Endothelial cell (in vitro differentiated cells): Measurements from ENCODE around the gene NRXN3. TPM values are rescaled to one million over a fixed set of nuclear protein-coding genes. Genes with fewer than 3 reads are reported as not detected.

Experiments used
- DNase-seq: peaks from one replicate; pipeline ENCODE4 v3.0.0; 2021; ENCODE audit warnings: low spot score
- H3K27ac Mint-ChIP-seq: one replicate; pipeline ENCODE4 v1.8.0; 2021; ENCODE audit warnings: mixed read lengths, inconsistent platforms; ENCODE audit not compliant: unreplicated experiment
- H3K27me3 Mint-ChIP-seq: one replicate; pipeline ENCODE4 v1.8.0; 2021; ENCODE audit warnings: mild to moderate bottlenecking, moderate library complexity, mixed read lengths, inconsistent platforms; ENCODE audit not compliant: unreplicated experiment
- H3K36me3 Mint-ChIP-seq: one replicate; pipeline ENCODE4 v1.8.0; 2021; ENCODE audit warnings: mild to moderate bottlenecking, low read depth, mixed read lengths, inconsistent platforms; ENCODE audit not compliant: unreplicated experiment
- H3K4me1 Mint-ChIP-seq: one replicate; pipeline ENCODE4 v1.8.0; 2021; ENCODE audit warnings: mild to moderate bottlenecking, mixed read lengths, inconsistent platforms; ENCODE audit not compliant: unreplicated experiment
- H3K4me3 Mint-ChIP-seq: one replicate; pipeline ENCODE4 v1.8.0; 2021; ENCODE audit warnings: mild to moderate bottlenecking, mixed read lengths, inconsistent platforms; ENCODE audit not compliant: unreplicated experiment
- H3K9me3 Mint-ChIP-seq: one replicate; pipeline ENCODE4 v1.8.0; 2021; ENCODE audit warnings: mixed read lengths, inconsistent platforms; ENCODE audit not compliant: unreplicated experiment
- CTCF ChIP-seq: fragments of 200-600 bp; sonication (generic); IDR thresholded peaks from one replicate; pipeline ENCODE4 v1.5.0; 2021; ENCODE audit warnings: antibody characterized with exemption; ENCODE audit not compliant: unreplicated experiment
- total RNA-seq: library from RNA; stranded (reverse); fragmentation: NEBNext Ultra II Directional; extraction: Animal tissue kit (Norgen Biotek cat#: 25700); gene quantifications from one replicate; pipeline ENCODE4 v1.2.1, GENCODE V29; 2021; ENCODE audit not compliant: unreplicated experiment

Gene NRXN3
- total RNA-seq, 1 donor from 2014 or later: 2.3 TPM

DNA sequence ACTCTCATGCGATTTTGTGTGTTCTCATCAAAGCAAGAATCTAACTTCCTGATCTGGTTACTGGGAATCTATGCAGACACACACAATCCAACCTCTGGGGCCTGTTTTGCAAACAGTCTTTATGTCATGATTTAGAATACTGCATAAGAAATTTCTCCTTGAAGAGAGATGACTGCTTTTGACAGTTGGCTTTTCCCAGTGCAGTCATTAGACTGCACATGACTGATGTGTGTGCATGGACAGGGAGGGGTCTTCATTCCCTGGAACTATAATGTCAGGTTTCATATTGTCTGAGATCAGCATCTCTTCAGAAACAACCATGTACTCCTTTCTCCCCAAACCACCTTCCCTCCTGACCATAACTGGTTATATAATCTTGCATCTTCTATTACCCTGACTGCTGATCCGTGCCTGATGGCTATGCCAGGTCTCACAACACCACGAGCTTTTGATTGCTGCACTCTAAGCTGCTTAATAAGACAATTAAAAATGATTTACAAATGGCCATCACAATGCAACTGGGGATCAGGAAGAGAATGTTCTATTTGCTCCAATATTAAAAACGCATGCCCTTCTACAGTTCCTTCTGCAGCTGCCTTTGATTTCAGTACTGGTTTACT, 995.4 kb downstream of the NRXN3 start:
- Mint-ChIP-seq H3K27me3 (peaks cover 2% of the 10 kb centered on the region), H3K9me3 (no peaks in the 10 kb centered on the region), H3K27ac (no peak overlapping the region), H3K4me3 (no peak overlapping the region), H3K36me3 (no peaks in the 10 kb centered on the region), H3K4me1 (peaks cover 7% of the 10 kb centered on the region)
- TF ChIP-seq CTCF: no peak
- no peak for DNase-seq

- no peak for DNase-seq
- Mint-ChIP-seq H3K9me3 (no peaks in the 10 kb centered on the region), H3K4me3 (no peak overlapping the region), H3K27ac (no peak overlapping the region), H3K4me1 (peaks cover 7% of the 10 kb centered on the region), H3K36me3 (no peaks in the 10 kb centered on the region), H3K27me3 (peaks cover 2% of the 10 kb centered on the region)
- no peak for TF ChIP-seq CTCF
These were observed 996.0 kb downstream of the NRXN3 start for GRCh38 chr14:79166171-79166570.

- H3K4me1 Mint-ChIP-seq: peaks cover 11% of the 10 kb centered on the region
- TF ChIP-seq CTCF: no peak
- H3K9me3 Mint-ChIP-seq: no peaks in the 10 kb centered on the region
These were observed 997.8 kb downstream of the NRXN3 start for GRCh38 chr14:79167957-79168356.

DNA sequence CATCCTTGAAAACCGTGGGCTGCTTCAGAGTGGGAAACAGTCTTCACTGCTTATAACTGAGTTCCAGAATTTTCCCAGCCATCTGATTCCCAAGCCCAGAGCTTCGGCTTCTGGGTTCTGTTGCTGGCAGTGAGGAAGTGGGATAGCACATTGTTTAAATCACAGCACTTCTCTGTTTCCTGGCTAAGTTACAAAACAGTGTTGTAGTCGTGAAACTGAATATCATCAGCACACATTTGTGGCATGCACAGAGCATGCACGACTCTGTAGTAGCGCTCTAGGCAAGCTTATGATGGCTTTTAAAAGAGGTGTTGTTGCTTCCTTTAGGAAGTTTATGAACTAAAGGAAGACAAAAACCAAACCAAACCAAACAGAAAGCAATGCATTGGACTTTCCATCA, 1005.5 kb downstream of the NRXN3 start:
- no peaks in the 10 kb centered on the region for H3K9me3 Mint-ChIP-seq
- H3K27ac Mint-ChIP-seq: no peak overlapping the region
- H3K4me1 Mint-ChIP-seq: peaks cover 9% of the 10 kb centered on the region
- TF ChIP-seq CTCF: no peak
- no peaks in the 10 kb centered on the region for H3K36me3 Mint-ChIP-seq
- H3K4me3 Mint-ChIP-seq: no peak overlapping the region
- no peak for DNase-seq
- no peaks in the 10 kb centered on the region for H3K27me3 Mint-ChIP-seq

More at GRCh38 chr14:79167957-79168356, 997.8 kb downstream of the NRXN3 start:
- no peak overlapping the region for H3K27ac Mint-ChIP-seq
- H3K4me3 Mint-ChIP-seq: no peak overlapping the region
- peaks cover 2% of the 10 kb centered on the region for H3K27me3 Mint-ChIP-seq
- no peaks in the 10 kb centered on the region for H3K36me3 Mint-ChIP-seq
- DNase-seq: no peak

GRCh38 chr14:79177106-79177505, 1006.9 kb downstream of the NRXN3 start:
- no peak for TF ChIP-seq CTCF
- H3K36me3 Mint-ChIP-seq: no peaks in the 10 kb centered on the region
- no peak for DNase-seq
- no peak overlapping the region for H3K4me3 Mint-ChIP-seq
- H3K9me3 Mint-ChIP-seq: no peaks in the 10 kb centered on the region
- no peak overlapping the region for H3K27ac Mint-ChIP-seq
- H3K4me1 Mint-ChIP-seq: peaks cover 7% of the 10 kb centered on the region
- H3K27me3 Mint-ChIP-seq: no peaks in the 10 kb centered on the region
